Measurements from ENCODE around the gene HDDC3.
A peak's percentile ranks its signal among the peaks of the same experiment; 100 is the strongest.

The HDDC3 gene

GRCh38 chr15:90931828-90932659 lies at the start of gene HDDC3:
TSS of gene HDDC3 (minus strand) at chr15:90932549. CDS start at chr15:90932540, 9 bp downstream.
- DNase-seq (ENCODE audit: low spot score) = peak; percentile 91

DNA sequence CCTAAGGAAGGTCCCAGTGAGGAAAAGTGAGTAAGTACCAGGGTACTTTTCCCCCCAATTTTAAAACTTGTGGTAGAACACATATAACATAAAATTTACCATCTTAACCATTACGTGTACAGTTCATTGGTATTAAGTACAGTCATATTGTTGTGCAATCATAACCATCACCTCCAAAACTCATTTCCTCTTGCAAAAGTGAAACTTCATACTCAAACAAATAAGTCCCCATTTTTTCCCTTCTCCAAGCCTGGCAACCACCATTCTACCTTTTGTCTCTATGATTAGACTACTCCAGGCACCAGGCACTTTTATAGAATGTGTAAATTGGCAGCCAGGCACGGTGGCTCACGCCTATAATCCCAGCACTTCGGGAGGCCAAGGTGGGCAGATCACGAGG lies 49.8 kb upstream of the HDDC3 start:
- DNase-seq (ENCODE audit: low spot score) = no peak

DNA sequence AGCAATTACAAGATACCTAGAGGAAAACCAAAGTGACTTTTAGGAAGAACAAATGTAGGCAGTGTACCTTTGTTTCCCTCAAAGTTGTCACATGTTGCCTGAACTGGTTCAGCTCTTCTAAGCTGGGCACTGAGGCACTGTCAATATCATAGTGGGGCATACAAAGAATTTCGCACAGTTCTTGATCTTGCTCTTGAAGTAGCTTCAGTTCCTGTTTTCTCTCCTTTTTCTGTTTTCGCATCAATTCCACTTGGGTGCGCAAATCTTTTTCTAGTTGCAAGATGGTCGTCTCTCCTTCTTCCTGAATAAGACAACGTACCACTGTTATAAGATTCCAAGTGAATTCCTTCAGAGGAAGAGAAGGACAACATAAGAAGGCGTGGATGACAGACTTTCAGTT lies 49.3 kb upstream of the HDDC3 start:
- DNase-seq (ENCODE audit: low spot score) = no peak

DNA sequence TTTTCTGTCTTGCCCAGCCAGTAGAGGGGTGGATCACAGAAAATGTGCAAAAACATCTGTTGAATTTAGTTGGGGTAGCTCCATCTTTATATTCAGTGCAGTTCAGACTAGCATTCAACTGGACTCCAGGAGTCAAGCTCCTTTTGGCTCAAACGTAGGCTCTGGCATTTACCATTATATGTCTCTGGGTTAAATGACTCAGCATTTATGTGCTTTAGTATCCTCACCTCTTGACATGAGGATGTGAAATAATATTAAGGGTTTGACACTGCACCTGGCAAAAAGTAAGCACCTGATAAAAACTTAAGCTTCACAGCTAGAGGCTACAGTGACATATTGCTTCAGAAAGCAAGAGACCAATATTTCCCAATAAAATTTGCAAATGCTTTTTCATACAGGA lies 47.2 kb upstream of the HDDC3 start:
- DNase-seq (ENCODE audit: low spot score) = no peak

DNA sequence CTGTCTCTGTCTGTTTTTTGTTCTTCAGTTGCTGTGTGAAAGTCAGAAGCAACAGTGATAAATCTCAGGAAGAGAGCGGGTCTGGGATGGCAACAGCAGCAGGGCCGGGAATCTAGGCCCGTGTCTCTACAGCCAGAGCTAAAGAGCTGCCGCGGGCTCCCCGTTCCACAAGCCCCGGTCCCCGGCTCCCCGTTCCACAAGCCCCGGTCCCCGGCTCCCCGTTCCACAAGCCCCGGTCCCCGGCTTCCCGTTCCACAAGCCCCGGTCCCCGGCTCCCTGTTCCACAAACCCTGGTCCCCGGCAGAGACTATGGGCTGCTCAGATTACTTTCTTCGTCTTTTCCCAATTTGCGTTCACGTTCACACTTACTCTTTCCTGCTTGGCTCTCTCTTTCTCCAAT lies 41.9 kb upstream of the HDDC3 start:
- DNase-seq (ENCODE audit: low spot score) = no peak

DNA sequence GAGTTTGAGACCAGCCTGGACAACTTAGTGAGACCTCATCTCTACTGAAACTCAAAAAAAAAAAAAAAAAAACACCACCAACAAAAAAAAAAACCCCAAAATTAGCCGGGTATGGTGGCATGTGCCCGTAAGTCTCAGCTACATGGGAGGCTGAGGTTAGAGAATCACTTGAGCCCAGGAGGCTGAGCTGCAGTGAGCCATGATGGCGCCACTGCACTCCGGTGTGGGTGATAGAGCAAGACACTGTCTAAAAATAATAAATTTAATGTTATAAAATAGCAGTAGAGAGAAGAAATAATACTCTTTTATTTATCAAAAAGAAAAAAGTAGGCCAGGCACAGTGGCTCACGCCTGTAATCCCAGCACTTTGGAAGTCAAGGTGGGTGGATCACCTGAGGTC lies 39.8 kb upstream of the HDDC3 start:
- no peak for DNase-seq (ENCODE audit: low spot score)

- DNase-seq (ENCODE audit: low spot score) = no peak
These were observed 37.9 kb upstream of the HDDC3 start for GRCh38 chr15:90970274-90970673.

DNA sequence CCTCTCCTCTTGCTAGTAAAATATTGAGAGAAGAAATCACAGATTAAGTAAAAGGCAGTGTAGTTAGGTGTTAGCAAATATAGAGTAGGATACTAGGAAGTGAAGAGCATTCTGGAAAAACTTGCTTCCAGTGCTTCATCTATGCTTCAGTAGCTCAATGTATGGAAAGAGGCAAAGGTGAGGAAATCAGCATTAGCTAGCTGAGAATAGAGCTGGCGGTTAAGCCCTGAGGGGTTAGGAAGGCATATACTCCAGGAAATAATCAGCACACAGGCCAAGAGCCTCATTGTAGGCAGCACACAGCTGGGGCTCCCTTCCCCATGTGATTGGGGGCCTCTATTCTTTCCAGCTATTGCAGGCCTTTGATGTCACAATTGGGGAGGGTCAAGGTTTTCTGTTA lies 36.1 kb upstream of the HDDC3 start:
- DNase-seq (ENCODE audit: low spot score) = no peak

DNA sequence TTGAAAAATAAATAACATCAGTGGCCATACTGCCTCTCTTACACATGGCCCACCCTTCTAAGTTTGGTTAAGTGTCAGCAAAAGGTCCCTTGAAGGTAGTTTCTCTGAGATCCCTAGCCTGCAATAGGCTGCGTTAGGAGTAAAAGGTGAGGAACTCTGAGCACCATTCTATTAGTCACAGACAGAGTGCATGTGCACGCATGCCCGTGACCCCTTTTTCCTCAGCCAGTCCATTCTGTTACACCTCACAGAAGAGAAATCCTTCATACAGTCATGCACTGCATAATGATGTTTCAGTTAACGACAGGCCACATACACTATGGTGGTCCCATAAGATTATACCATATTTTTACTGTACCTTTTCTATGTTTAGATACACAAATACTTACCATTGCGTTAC lies 34.9 kb upstream of the HDDC3 start:
- DNase-seq (ENCODE audit: low spot score) = no peak

GRCh38 chr15:90966262-90966661 lies 33.9 kb upstream of the HDDC3 start:
- no peak for DNase-seq (ENCODE audit: low spot score)

DNA sequence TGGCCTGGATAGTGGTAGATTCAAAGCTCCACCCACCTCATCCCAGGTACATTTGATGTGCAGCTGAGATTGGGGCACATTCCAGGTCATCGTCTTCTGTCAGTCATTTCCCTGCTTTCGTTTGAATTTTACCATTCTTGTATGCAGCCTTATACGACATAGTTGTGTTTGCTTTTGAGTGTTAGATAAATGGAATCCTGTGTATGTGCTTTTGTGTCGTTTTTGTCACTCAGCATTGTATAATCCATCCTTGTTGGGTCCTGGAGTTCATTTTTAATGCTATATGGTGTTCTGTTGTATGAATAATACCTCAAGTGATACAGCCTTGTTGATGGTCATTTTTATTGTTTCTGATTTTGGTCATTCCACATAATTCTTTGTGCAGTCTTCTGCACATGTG lies 29.7 kb upstream of the HDDC3 start:
- DNase-seq (ENCODE audit: low spot score) = no peak

- no peak for DNase-seq (ENCODE audit: low spot score)
These were observed 28.1 kb upstream of the HDDC3 start for GRCh38 chr15:90960298-90961091.

DNA sequence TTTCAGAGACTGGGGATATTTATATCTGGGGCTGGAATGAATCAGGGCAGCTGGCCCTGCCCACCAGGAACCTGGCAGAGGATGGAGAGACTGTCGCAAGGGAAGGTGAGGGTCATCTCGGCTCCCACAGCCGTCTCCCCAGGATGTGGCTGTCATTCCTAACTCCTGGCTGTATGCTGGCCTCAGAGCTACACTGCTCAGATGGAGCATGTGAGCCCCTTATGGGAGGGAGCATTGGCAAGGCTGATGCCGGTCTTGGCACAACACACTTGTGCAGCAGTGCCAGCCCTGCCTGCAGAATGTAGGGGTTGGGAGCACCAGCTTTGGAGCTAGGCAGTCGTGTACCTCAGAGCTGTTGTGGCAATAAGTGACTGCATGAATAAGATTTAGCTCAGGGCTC lies 27.5 kb upstream of the HDDC3 start:
- no peak for DNase-seq (ENCODE audit: low spot score)

DNA sequence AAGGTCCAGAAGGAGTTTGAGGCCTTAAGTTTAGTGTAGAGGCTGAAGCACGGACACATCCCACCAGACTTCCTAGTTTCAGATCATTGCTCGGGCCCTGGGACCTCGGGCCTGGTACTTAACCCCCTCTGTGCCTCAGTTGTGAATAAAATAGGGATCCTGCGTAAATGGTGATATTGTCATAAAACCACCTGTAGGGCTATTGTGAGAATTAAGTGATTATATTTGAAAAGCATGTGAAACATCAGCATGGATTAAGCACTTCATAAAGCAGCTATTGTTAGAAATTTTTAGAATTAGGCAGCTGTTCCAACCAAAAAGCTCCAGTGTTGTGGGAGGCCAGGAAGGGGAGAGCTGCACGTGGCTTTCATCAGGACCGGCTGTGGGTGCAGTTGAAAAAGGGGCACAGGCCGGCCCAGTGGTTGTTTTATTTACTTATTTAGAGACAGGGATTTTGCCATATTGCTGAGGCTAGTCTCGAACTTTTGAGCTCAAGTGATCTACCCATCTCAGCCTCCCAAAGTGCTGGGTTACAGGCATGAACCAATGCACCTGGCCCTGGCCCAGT lies 26.8 kb upstream of the HDDC3 start:
- no peak for DNase-seq (ENCODE audit: low spot score)

DNA sequence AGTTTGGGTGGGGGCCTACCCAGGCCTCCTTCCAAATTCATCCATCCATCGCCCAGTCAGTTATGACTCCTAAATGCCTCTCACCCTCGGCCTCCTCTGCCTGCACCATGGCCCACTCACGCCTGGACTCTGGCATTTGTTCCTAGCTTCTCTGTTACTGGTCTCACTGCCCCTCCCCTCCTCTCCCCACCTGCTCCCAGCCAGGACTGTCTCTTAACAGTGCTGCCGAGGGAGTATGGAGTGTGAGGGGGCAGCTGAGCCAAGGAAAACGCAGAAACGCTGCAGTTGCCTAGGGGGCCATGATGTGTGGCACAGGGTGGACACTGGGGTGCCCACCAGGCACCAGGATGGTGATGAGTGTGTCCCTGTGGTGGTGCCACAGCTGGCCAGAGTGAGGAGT lies 25.4 kb upstream of the HDDC3 start:
- DNase-seq (ENCODE audit: low spot score) = no peak

- DNase-seq (ENCODE audit: low spot score) = no peak
These were observed 24.9 kb upstream of the HDDC3 start for GRCh38 chr15:90957031-90957790.

DNA sequence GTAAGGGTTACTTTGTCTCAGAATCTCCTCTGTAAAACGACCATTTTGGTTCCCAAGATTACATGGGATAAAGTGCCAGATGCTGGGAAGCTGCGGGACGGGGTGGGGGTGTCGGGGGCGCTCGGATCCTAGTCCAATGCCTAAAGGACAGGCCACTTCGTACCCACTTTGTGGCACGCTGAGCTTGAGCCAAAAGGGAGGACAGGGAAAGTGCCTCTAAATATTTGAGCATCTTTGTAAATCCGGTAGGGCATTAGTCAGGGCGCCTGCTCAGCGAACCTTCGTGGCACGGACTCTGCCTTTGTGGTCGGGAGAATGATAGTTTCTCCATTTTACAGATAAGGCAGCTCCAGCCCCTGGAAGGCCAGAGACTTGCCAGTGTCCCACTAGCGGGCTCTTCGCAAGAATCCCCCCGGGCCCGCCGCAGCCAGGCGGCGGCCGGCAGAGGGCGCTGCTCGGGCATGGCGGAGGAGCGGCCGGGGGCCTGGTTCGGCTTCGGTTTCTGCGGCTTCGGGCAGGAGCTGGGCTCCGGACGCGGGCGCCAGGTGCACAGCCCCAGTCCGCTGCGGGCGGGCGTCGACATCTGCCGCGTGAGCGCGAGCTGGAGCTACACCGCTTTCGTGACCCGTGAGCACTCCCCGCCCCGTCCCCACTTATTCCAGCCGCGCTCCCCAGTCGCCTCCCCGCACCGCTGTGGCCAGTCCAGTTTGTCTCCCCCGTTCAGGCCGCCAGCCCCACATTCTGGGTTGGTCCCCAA lies 24.1 kb upstream of the HDDC3 start:
- DNase-seq (ENCODE audit: low spot score) = peak; percentile 91

DNA sequence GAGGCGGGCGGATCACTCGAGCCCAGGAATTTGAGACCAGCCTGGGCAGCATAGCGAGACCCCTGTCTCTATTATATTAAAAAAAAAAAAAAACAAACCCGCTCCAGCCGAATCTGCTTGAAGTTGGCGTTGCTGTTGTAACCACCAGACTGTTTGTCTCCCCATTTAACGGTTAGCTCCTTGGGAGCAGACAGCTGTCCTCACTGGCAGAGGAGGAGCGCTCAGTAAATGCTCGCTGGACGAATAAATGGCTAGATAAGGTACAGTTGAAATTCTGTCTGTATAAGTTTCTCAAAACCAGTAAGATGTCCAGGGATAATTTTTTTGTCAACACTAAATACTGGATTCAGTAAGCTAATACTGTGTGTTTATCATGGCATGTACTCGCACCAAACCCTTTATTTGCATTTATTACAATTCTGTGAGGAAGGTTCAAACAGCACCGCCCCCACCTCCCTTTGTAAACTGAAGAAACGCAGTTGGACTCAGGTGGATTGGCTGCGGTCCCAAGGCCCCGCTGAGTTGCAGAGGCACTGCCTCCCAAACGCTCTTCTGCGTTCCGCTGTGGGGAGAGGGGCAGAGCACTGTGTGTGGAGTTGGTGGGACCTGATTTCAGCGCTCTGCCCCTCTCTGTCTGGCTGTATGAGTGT lies 23.4 kb upstream of the HDDC3 start:
- DNase-seq (ENCODE audit: low spot score) = no peak

GRCh38 chr15:90954712-90955623 lies 22.6 kb upstream of the HDDC3 start, which contains the start of gene RCCD1:
TSS of gene RCCD1 (plus strand) at chr15:90954884. CDS start at chr15:90956735, 1,851 bp downstream.
- peak; percentile 99 for DNase-seq (ENCODE audit: low spot score)

Measured in germinal center (tissue), 1 donor.